Measurements from ENCODE around the gene KCNK18.

KCNK18 gene

GRCh38 chr10:117216611-117217195, 19.4 kb downstream of the KCNK18 start:
- FAIRE-seq (peak; percentile 88), DNase-seq (ENCODE audit: insufficient read length, low spot score) (peak; percentile 94)
- no peak for TF ChIP-seq POLR2A (IDR thresholded peaks at IDR 0.05; ENCODE audit: low read depth, low read length)

- DNase-seq (ENCODE audit: insufficient read length, low spot score): peak; percentile 44
- TF ChIP-seq SPI1 (IDR thresholded peaks at IDR 0.05; ENCODE audit: low read depth, low read length) (no peak), TAF1 (IDR thresholded peaks at IDR 0.05; ENCODE audit: low read depth, low read length) (no peak), POLR2A (IDR thresholded peaks at IDR 0.05; ENCODE audit: low read depth, low read length) (no peak), PAX5 (IDR thresholded peaks at IDR 0.05; ENCODE audit: insufficient read depth, low read length, severe bottlenecking) (no peak), POU2F2 (IDR thresholded peaks at IDR 0.05; ENCODE audit: low read depth, low read length) (no peak), POLR2AphosphoS5 (IDR thresholded peaks at IDR 0.05; ENCODE audit: low read depth, low read length) (no peak)
- FAIRE-seq: peak; percentile 5
These were observed 20.0 kb downstream of the KCNK18 start for GRCh38 chr10:117217196-117217761.

GRCh38 chr10:117218654-117219053, 21.4 kb downstream of the KCNK18 start:
- TF ChIP-seq PAX5 (IDR thresholded peaks at IDR 0.05; ENCODE audit: insufficient read depth, low read length, severe bottlenecking) (no peak), POU2F2 (IDR thresholded peaks at IDR 0.05; ENCODE audit: low read depth, low read length) (no peak), SPI1 (IDR thresholded peaks at IDR 0.05; ENCODE audit: low read depth, low read length) (no peak), TAF1 (IDR thresholded peaks at IDR 0.05; ENCODE audit: low read depth, low read length) (no peak), POLR2AphosphoS5 (IDR thresholded peaks at IDR 0.05; ENCODE audit: low read depth, low read length) (no peak), POLR2A (IDR thresholded peaks at IDR 0.05; ENCODE audit: low read depth, low read length) (no peak)
- DNase-seq (ENCODE audit: insufficient read length, low spot score) (no peak), FAIRE-seq (no peak)

GRCh38 chr10:117221156-117221711, 23.9 kb downstream of the KCNK18 start:
- no peak for FAIRE-seq
- DNase-seq (ENCODE audit: insufficient read length, low spot score): no peak
- TF ChIP-seq SPI1 (IDR thresholded peaks at IDR 0.05; ENCODE audit: low read depth, low read length) (no peak), PAX5 (IDR thresholded peaks at IDR 0.05; ENCODE audit: insufficient read depth, low read length, severe bottlenecking) (no peak), TAF1 (IDR thresholded peaks at IDR 0.05; ENCODE audit: low read depth, low read length) (no peak), POLR2A (IDR thresholded peaks at IDR 0.05; ENCODE audit: low read depth, low read length) (no peak), POU2F2 (IDR thresholded peaks at IDR 0.05; ENCODE audit: low read depth, low read length) (no peak), POLR2AphosphoS5 (IDR thresholded peaks at IDR 0.05; ENCODE audit: low read depth, low read length) (no peak)

GRCh38 chr10:117222552-117222951, 25.3 kb downstream of the KCNK18 start:
- TF ChIP-seq SPI1 (IDR thresholded peaks at IDR 0.05; ENCODE audit: low read depth, low read length) (no peak), POLR2A (IDR thresholded peaks at IDR 0.05; ENCODE audit: low read depth, low read length) (no peak), PAX5 (IDR thresholded peaks at IDR 0.05; ENCODE audit: insufficient read depth, low read length, severe bottlenecking) (no peak), TAF1 (IDR thresholded peaks at IDR 0.05; ENCODE audit: low read depth, low read length) (no peak), POLR2AphosphoS5 (IDR thresholded peaks at IDR 0.05; ENCODE audit: low read depth, low read length) (no peak), POU2F2 (IDR thresholded peaks at IDR 0.05; ENCODE audit: low read depth, low read length) (no peak)
- no peak for FAIRE-seq
- no peak for DNase-seq (ENCODE audit: insufficient read length, low spot score)

- no peak for TF ChIP-seq SPI1 (IDR thresholded peaks at IDR 0.05; ENCODE audit: low read depth, low read length)
- no peak for TF ChIP-seq POU2F2 (IDR thresholded peaks at IDR 0.05; ENCODE audit: low read depth, low read length)
- TF ChIP-seq TAF1 (IDR thresholded peaks at IDR 0.05; ENCODE audit: low read depth, low read length): no peak
- TF ChIP-seq PAX5 (IDR thresholded peaks at IDR 0.05; ENCODE audit: insufficient read depth, low read length, severe bottlenecking): no peak
- no peak for TF ChIP-seq POLR2AphosphoS5 (IDR thresholded peaks at IDR 0.05; ENCODE audit: low read depth, low read length)
- TF ChIP-seq POLR2A (IDR thresholded peaks at IDR 0.05; ENCODE audit: low read depth, low read length): no peak
- FAIRE-seq (no peak), DNase-seq (ENCODE audit: insufficient read length, low spot score) (no peak)
These were observed 25.8 kb downstream of the KCNK18 start for GRCh38 chr10:117222976-117223692.

GRCh38 chr10:117223693-117224430, 26.6 kb downstream of the KCNK18 start:
- FAIRE-seq: no peak
- TF ChIP-seq TAF1 (IDR thresholded peaks at IDR 0.05; ENCODE audit: low read depth, low read length) (no peak), POLR2A (IDR thresholded peaks at IDR 0.05; ENCODE audit: low read depth, low read length) (no peak), PAX5 (IDR thresholded peaks at IDR 0.05; ENCODE audit: insufficient read depth, low read length, severe bottlenecking) (no peak)
- DNase-seq (ENCODE audit: insufficient read length, low spot score): no peak

GRCh38 chr10:117224881-117225280, 27.6 kb downstream of the KCNK18 start:
- no peak for DNase-seq (ENCODE audit: insufficient read length, low spot score)
- TF ChIP-seq POLR2AphosphoS5 (IDR thresholded peaks at IDR 0.05; ENCODE audit: low read depth, low read length): no peak
- TF ChIP-seq TAF1 (IDR thresholded peaks at IDR 0.05; ENCODE audit: low read depth, low read length): no peak
- no peak for TF ChIP-seq POLR2A (IDR thresholded peaks at IDR 0.05; ENCODE audit: low read depth, low read length)
- no peak for TF ChIP-seq PAX5 (IDR thresholded peaks at IDR 0.05; ENCODE audit: insufficient read depth, low read length, severe bottlenecking)
- TF ChIP-seq SPI1 (IDR thresholded peaks at IDR 0.05; ENCODE audit: low read depth, low read length): no peak
- TF ChIP-seq POU2F2 (IDR thresholded peaks at IDR 0.05; ENCODE audit: low read depth, low read length): no peak
- FAIRE-seq: no peak

GRCh38 chr10:117226813-117227451, 29.6 kb downstream of the KCNK18 start:
- no peak for FAIRE-seq
- TF ChIP-seq SPI1 (IDR thresholded peaks at IDR 0.05; ENCODE audit: low read depth, low read length) (no peak), POLR2AphosphoS5 (IDR thresholded peaks at IDR 0.05; ENCODE audit: low read depth, low read length) (no peak), POU2F2 (IDR thresholded peaks at IDR 0.05; ENCODE audit: low read depth, low read length) (no peak), TAF1 (IDR thresholded peaks at IDR 0.05; ENCODE audit: low read depth, low read length) (no peak), PAX5 (IDR thresholded peaks at IDR 0.05; ENCODE audit: insufficient read depth, low read length, severe bottlenecking) (no peak), POLR2A (IDR thresholded peaks at IDR 0.05; ENCODE audit: low read depth, low read length) (no peak)
- DNase-seq (ENCODE audit: insufficient read length, low spot score): no peak
